GM21723 (cell line): ENCODE data around the gene PTBP3.
A peak's percentile ranks its signal among the peaks of the same experiment; 100 is the strongest.

Source experiments
- ATAC-seq: cut with Tn5 transposase; IDR thresholded peaks from one replicate; pipeline ENCODE4 v1.9.1; 2021; ENCODE audit warnings: mild to moderate bottlenecking, moderate library complexity; ENCODE audit not compliant: unreplicated experiment

Gene PTBP3

DNA sequence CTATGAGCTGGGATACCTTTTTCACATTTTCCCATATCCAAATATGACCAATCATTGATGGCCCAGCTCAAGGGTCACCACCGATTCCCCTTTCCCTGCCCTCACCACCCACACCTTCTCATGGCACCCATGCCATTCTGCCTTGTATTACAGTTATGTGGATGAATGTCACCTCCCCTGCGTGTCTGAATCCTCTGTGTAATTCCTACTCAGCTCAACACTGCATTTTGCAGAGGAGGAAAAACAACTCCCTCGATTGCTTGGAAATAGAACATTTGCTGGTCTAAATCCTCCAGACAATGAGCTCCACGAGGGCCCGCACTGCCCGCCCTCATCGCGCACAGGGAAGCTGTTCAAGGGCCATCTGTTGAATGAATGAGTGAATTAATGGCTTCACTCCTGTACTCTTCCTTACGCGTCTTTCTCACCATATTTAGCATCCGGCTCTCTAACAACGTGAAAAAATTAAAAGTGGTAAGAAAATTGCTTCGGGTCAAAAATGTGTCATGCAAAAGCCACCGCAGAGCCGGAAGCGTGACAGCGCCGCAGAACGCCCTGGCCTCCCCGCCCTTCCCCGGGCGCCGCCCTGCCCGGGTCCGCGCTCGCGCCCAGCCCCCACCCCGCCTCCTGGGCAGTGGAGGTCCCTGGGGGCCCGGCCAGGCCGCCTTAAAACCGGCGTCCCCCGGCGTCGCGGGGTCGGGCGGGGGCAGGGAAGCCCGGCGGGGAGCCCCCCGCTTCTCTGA is 159.0 kb downstream of the PTBP3 start:
- peak; percentile 87 for ATAC-seq

DNA sequence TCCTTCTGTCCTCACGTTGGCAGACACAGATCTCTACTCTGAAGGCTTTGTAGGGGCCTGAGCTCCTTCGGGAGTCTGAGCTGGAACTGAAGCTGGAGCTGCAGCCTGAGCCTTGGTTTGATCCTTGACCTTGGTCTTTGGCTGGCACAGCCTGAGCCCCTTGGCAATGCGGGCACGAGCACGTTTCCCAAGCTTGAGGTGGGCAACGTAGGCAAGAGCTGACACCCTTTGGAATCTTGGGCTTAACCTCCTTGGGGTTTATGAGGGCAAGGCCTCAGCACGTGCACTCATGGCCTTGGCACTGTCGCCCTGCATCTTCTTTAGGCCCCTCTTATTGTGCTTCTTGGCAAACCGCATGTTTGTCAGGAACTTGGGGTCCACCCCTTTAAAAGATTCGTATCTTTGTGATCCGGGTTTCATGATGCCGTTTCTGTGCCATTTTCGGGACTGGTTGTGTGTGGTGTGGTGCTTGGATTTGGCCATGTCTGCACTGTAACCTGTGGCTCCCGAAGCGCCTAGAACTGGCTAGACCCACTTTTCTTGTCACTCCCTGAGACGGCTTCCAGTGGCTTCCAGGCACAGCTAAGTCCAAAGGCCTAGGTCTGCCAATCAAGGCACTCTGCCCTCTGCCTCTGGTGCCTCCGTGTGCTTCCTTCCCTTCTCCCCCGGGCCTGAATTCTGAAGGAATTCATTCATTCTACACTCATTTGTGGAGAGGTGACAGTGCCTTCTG is 159.8 kb downstream of the PTBP3 start:
- ATAC-seq: no peak

DNA sequence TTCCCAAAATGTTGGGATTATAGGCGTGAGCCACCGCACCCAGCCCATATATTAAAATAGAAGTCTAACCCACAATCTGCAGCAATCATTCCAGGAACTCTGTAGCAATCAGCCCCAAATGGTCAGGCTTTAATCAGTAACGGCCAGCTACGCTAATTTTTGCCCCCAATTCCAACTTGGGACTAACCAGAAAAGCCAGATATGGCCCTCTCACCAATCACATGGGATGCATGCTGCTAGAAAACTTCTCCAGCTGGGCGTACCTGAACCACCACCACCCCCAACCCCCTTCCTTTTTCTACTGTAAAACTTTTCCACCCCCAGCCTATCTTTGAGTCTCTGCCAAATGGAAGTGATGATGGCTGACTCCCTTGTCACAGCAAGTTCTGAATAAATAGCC is 162.5 kb downstream of the PTBP3 start:
- ATAC-seq: no peak

DNA sequence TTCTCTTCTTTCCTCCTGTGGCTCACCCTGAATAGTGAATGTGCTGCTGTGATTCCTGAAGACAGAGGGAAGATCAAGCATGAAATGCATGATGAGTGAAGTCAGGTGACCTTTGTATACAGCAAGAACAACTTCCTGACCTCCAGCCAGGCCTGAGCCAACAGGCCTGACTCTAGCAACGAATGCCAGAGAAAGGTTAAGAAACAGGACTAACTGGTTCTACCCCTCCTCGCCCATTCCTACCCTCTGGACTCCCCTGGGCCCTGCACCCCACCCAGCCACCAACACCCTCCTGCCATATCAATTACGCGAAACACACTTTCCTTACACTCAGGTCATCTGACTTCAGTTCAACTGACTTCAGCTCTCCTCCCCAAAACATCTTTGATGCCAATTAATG is 163.2 kb downstream of the PTBP3 start:
- no peak for ATAC-seq

DNA sequence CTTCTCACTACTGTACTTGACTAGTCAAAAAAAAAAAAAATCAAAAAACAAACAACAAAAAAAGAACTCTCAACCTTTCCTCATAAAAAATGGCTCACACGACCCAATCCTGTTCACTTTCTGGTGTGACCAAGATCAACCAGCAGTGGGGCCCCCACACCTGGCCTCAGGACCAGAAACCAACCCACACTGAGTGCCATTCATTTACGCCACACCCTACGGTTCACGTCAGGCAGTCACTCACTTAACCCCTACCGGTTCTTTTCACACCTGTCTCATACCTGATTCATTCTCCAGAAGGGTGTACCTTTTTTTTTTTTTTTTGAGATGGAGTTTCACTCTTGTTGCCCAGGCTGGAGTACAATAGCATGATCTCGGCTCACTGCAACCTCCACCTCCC is 164.1 kb downstream of the PTBP3 start:
- no peak for ATAC-seq

DNA sequence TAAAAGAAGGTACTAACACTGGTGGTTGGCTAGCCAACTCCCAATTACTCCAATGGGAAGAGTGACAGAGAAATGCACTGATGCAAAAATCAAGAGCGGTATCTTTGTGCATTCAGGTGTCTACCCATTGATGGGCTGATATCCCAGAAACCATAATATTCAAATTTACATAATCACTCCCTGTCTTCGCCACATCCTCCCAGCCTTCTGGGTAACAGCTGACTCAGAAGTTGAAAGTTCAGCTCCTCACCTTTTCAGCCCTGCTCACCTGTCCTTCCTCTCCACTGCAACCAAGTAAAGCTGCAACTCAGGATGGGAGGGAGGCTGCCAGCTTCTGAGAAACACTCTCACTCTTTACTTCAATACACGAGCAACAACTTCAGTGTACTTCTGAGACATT is 165.2 kb downstream of the PTBP3 start:
- no peak for ATAC-seq
